ENCODE measurements around the gene GAP43.

The GAP43 gene

GRCh38 chr3:115627180-115628074, 4.1 kb downstream of the GAP43 start:
- DNase-seq, result no peak

- no peak for DNase-seq
Observed at GRCh38 chr3:115628075-115628412, 4.7 kb downstream of the GAP43 start.

GRCh38 chr3:115630850-115631249, 7.5 kb downstream of the GAP43 start:
- DNase-seq, result no peak

GRCh38 chr3:115632026-115632425, 8.7 kb downstream of the GAP43 start:
- DNase-seq, result no peak

GRCh38 chr3:115633467-115633866, 10.2 kb downstream of the GAP43 start:
- DNase-seq, result no peak

- no peak for DNase-seq
Observed at GRCh38 chr3:115634052-115634451, 10.7 kb downstream of the GAP43 start.

- no peak for DNase-seq
Observed at GRCh38 chr3:115635406-115635805, 12.1 kb downstream of the GAP43 start.

GRCh38 chr3:115638241-115638640, 14.9 kb downstream of the GAP43 start:
- no peak for DNase-seq

GRCh38 chr3:115638991-115639390, 15.7 kb downstream of the GAP43 start:
- DNase-seq, result no peak

GRCh38 chr3:115644391-115644790, 21.1 kb downstream of the GAP43 start:
- peak; percentile 72 for DNase-seq

GRCh38 chr3:115646027-115646690, 22.8 kb downstream of the GAP43 start:
- DNase-seq, result no peak

GRCh38 chr3:115648559-115648958, 25.2 kb downstream of the GAP43 start:
- peak; percentile 14 for DNase-seq

GRCh38 chr3:115651087-115651486, 27.8 kb downstream of the GAP43 start:
- no peak for DNase-seq

- no peak for DNase-seq
Observed at GRCh38 chr3:115651599-115651998, 28.3 kb downstream of the GAP43 start.

- no peak for DNase-seq
Observed at GRCh38 chr3:115652738-115653137, 29.4 kb downstream of the GAP43 start.

- DNase-seq, result no peak
Observed at GRCh38 chr3:115655761-115656282, 32.5 kb downstream of the GAP43 start.

- DNase-seq, result no peak
Observed at GRCh38 chr3:115657168-115657567, 33.9 kb downstream of the GAP43 start.

- no peak for DNase-seq
Observed at GRCh38 chr3:115658032-115658336, 34.7 kb downstream of the GAP43 start.

- peak; percentile 92 for DNase-seq
Observed at GRCh38 chr3:115658337-115659181, 35.2 kb downstream of the GAP43 start.

- DNase-seq, result peak; percentile 52
Observed at GRCh38 chr3:115659253-115660220, 36.2 kb downstream of the GAP43 start.

- DNase-seq, result no peak
Observed at GRCh38 chr3:115660646-115661337, 37.5 kb downstream of the GAP43 start.
